ENCODE measurements around the gene EMSY.

DNA sequence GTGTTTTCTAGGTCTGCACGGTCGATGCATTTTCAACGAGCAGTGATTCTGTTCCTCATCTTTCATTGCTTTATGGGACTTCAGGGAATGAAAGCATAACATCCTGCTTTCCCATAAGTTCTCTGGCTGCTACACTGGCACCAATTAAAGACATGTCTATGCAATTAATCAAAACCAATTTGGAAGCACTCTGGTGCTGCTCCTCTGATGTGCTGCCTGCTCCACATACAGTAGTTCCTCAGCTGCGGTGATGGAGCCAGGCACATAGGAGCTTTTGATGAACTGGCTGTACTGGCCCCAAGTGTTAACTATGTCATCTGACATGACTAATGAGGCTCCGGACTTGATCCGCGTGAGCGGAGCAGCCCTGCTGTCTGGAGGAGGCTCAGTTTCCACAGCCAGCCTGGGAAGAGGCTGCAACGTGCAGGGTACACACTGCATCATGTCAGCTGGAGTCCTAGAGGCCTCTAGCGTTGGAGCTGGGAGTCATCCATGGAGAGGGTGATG, 33.9 kb upstream of the EMSY start:
- TF ChIP-seq EZH2 (IDR thresholded peaks at IDR 0.05; ENCODE audit: borderline replicate concordance, low read depth, low read length, severe bottlenecking) (no peak), POLR2AphosphoS5 (IDR thresholded peaks at IDR 0.05; ENCODE audit: insufficient read depth, low read depth, low read length) (no peak), MYC (IDR thresholded peaks at IDR 0.05; ENCODE audit: low read depth, low read length) (no peak), POLR2A (IDR thresholded peaks at IDR 0.05; ENCODE audit: low read depth, low read length) (no peak)
- TF ChIP-seq, protein P1, sequence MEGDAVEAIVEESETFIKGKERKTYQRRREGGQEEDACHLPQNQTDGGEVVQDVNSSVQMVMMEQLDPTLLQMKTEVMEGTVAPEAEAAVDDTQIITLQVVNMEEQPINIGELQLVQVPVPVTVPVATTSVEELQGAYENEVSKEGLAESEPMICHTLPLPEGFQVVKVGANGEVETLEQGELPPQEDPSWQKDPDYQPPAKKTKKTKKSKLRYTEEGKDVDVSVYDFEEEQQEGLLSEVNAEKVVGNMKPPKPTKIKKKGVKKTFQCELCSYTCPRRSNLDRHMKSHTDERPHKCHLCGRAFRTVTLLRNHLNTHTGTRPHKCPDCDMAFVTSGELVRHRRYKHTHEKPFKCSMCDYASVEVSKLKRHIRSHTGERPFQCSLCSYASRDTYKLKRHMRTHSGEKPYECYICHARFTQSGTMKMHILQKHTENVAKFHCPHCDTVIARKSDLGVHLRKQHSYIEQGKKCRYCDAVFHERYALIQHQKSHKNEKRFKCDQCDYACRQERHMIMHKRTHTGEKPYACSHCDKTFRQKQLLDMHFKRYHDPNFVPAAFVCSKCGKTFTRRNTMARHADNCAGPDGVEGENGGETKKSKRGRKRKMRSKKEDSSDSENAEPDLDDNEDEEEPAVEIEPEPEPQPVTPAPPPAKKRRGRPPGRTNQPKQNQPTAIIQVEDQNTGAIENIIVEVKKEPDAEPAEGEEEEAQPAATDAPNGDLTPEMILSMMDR (IDR thresholded peaks at IDR 0.05; ENCODE audit: extremely low read depth in 1 of 2, insufficient read depth in 1 of 2, low read depth in 1 of 2, low read length in 2 of 2): no peak

All from endothelial cell of umbilical vein (primary cell).